GM19238 (cell line): ENCODE measurements around the gene DNAJB8.

Source experiments
- DNase-seq: peaks from one replicate; pipeline ENCODE4 v3.0.0; 2011; ENCODE audit warnings: low spot score; ENCODE audit not compliant: insufficient read length

DNAJB8 gene

GRCh38 chr3:128468285-128468790 is 1.6 kb upstream of the DNAJB8 start:
- no peak for DNase-seq

- no peak for DNase-seq
These were observed 2.0 kb downstream of the DNAJB8 start for GRCh38 chr3:128464702-128465101.

- DNase-seq: no peak
These were observed 2.5 kb downstream of the DNAJB8 start for GRCh38 chr3:128464188-128464587.

DNA sequence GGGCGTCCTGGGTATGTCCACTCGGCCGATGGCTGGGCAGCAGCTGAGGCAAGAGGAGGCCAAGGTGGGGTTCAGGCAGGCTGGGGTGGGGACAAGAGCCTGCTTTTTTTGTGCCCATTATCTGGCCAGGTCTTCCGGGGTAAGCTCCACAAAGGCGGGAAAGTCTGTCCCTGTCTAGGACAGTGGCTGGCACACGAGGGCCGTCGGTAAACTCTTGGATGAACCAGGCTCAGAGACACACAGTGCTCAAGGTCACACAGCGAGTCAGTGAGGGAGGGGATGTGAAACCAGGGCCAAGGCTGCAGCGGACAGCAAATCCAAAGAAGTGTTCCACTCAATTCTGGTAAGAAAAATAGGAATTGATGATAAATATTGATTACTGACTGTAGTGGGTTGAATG is 2.9 kb downstream of the DNAJB8 start:
- no peak for DNase-seq

GRCh38 chr3:128463354-128463753 is 3.3 kb downstream of the DNAJB8 start:
- no peak for DNase-seq

DNA sequence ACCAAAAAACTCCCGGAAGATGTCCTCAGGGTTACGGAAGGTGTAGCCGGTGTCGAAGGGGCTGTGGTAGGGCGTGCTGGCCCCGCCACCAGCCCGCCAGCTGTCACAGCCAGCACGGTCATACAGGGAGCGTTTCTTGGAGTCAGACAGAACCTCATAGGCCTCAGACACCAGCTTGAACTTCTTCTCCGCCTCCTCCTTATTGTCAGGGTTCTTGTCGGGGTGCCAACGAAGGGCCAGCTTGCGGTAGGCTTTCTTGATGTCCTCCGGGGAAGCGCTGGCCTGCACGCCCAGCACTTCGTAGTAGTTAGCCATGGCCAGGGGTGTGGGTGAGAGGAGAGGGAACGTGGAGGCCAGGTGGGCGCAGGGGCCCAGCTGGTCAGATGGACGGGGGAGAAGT is 3.8 kb downstream of the DNAJB8 start:
- DNase-seq: no peak

DNA sequence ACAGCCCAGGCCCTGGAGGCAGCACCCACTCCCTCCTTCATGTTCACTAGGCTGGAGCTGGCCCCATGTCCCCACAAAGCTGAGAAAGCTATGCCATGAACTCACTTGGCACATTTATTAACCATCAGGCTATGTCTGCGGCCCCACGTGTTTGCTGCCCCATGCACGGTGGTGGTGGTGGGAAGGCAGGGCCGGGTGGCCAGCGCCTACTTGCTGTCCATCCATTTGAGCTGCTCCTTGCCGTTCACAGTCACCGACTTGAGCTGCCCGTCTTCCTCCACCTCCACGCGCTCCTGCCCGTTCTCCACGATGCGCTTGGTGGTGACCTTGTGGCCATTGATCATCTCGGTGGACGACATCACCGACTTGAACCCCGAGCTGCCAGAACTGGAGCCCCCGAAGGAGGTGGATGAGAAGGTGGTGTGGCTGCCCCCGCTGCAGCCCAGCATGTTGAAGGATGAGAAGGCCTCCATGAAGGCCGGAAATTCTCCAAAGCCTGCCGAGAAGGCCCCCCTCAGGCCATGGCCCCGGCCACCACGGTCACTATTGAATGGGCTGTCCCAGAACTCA is 4.3 kb downstream of the DNAJB8 start:
- DNase-seq: no peak

- no peak for DNase-seq
These were observed 5.0 kb downstream of the DNAJB8 start for GRCh38 chr3:128461731-128462130.

- DNase-seq: no peak
These were observed 7.2 kb downstream of the DNAJB8 start for GRCh38 chr3:128459461-128459820.

GRCh38 chr3:128458746-128459460 is 7.8 kb downstream of the DNAJB8 start:
- no peak for DNase-seq

- no peak for DNase-seq
These were observed 8.8 kb downstream of the DNAJB8 start for GRCh38 chr3:128457937-128458336.

- DNase-seq: no peak
These were observed 9.6 kb downstream of the DNAJB8 start for GRCh38 chr3:128456776-128457715.

DNA sequence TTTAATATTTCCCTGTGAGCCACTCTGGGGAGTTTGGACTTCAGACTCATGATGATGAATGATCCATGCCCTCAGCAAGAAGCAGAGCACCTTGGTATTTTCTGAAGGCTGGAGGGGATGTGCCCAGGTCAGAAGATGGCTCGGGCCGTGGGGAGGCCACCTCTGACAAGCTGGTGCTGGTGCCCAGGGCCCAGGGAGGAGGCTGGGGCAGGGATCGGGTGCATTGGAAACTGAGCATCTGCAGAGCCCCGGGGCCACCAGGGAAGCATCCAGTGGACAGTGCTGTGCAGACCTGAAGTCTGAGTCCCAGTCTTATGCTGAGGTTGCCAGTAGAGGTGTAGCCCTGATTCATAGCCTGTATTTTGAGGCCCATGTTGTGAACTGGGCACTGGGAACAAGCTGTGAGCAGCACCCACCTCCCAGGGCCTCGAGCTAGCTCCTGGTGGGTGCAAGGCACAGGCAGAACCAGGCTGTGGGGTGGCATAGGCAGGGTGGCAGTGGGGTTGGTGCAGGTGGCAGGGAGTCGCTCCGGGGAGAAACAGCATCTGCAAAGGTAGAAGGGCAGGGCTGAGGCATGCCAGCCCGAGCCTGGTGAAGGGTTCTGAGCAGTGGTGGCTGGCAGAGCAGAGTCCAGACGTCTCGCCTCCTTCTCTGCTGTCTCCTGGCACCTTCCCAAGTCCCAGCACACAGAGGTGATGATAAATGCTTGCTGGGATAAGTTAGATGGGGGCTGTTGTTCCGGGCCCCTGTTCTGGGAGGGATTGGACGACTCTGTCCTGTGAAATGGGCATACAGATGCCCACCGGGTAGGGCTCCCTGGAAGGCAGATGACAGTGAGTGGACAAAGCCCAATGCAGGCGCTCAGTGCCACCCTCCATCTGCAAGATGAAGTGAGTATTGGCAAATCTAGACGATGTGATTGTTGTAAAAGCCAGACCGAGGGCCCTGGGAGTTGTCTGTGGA is 10.6 kb downstream of the DNAJB8 start:
- DNase-seq: no peak

DNA sequence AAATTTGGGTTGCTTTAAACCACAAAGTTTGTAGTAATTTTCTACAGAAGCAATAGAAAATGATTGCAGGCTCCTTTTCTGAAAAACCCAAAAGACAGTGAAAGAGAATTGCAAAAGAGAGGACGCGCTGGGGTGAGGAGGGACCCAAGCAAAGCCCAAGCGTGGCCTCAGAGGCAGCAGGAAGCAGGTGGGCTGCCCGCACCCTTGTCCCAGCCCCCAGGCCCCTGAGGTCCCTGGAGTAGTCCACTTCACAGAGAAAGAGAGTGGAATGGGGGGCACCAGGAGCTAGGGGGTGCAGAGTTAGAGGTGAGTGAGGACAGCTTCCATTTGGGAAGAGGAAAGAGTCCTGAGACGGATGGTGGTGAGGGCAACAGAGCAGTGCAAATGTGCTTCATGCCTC is 11.6 kb downstream of the DNAJB8 start:
- no peak for DNase-seq

DNA sequence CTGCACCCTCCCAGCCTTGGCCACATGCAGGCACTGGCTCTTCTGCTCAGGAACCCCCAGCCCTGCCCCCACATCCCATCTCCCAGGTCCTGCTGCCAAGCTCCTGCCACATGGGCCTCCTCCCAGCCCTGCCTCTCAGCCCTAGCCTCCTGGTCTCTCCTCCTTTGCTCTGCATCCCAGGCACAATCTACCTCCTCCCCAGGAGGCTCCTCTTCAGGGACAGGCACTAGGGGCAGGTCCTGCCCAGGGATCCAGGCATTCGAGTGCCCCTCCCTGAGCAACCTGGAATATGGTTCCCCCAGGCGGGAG is 12.4 kb downstream of the DNAJB8 start:
- DNase-seq: no peak

DNA sequence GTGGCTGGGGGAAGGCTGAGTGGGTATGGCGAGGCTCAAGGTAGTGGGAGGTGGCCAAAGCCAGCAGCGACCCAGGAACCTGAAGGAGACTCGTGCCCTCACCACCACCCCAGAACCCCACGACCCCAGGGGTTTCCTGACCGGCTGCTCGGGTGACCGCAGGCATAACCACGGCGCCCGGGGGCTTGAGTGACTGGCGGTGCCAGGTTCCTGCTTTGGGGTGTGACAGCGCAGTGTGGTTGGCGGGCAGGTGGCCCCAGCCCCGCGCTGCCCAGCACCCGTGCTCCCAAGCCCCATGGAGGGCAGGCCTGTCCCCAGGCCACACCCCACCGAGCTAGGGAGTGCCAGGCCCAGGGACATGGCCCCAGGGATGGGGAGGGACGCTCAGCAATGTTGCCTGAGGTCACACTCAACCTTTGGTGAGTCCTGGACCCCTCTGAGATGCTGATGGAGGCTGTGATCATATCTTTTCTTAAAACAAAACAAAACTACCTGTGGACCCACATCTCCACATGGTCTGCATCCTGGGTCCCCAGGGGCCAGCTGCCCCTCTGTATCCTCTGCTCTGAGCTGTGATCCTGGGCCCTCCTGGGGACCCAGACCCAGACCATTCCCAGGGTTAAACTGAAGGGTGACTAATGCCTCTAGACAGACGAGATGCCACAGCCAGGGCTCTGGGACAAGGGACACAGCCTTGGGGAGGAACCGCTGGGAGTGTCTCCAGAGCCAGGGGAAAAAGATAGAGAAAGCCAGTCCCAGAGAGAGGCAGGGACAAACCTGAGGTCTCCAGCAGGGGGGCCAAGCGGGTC is 13.0 kb downstream of the DNAJB8 start:
- no peak for DNase-seq

GRCh38 chr3:128452678-128453275 is 13.9 kb downstream of the DNAJB8 start:
- DNase-seq: no peak

DNA sequence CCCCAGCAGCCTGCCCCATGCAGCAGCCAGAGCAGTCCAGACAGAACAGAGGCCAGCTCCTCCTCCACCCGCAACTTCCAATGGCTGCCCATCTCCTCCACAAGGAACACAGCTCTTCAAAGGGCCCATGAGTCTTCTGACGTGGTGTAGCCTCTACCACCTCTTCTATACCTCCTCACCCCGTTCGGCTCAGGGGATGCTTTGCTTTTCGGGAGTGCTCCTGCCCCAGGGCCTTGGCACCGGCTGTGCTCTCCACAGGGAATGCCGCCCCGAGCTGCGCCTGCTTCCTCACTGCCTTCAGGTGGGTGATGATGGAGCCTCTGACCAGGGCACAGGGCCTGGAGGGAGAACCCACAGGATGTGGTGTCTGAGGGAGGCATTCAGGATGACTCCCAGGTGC is 14.6 kb downstream of the DNAJB8 start:
- DNase-seq: no peak

- DNase-seq: no peak
These were observed 17.5 kb downstream of the DNAJB8 start for GRCh38 chr3:128449111-128449638.

DNA sequence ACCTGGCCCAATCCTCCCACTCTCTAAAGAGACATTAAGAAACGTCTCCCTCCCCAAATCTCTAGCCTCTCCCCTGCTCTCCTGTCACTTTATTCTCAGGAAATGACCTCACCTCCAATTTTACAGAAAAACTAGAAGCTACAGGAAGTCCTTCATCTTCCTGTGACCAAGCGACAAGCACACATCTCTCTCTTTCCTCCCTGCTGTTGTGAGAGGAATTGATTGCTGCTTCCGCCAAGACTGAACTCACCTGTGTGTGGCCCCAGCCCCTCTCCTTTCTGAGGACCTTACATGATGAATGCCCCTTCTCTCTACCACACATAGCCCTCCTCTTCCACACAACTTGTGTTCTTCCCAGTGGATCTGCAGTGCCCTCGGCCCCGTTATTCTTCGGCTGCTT is 18.2 kb downstream of the DNAJB8 start:
- no peak for DNase-seq
